ENCODE results near the gene SLC5A9. TPM values are rescaled to one million over a fixed set of nuclear protein-coding genes. Genes with fewer than 3 reads are reported as not detected.

SLC5A9 gene
- total RNA-seq, 2 donors from 2014 or later: not detected

DNA sequence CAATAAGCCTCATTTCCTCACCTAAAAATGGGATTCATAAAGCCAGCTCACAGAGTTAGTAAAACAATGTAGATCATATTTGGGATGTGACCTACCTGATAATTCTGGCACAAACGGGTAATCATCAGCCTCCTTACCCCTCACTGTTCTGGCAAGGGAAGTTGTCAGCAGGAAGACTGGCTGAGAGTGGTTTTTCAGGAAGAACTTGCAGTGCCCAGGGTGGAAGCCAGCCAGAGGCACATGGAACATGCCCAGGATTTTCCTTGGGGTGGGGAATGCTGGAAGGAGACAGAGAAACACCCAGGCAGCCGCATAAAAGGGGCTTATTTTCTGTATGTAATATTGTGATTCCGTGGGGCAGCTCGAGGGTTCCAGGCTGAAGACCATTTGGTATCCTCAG is 7.7 kb upstream of the SLC5A9 start:
- DNase-seq (ENCODE audit: low spot score) (no peak), ATAC-seq (ENCODE audit: insufficient number of reproducible peaks, low FRiP score, low read depth) (peak; percentile 86)
- no peak overlapping the region for H3K4me3 ChIP-seq
- H3K27me3 ChIP-seq (replicated peaks; ENCODE audit: insufficient read depth): no peaks in the 10 kb centered on the region
- H3K4me1 ChIP-seq (ENCODE audit: control insufficient read depth in 1 of 2, low read depth in 2 of 2): peaks cover 5 to 18% of the 10 kb centered on the region in 2 donors
- H3K9me3 ChIP-seq: no peaks in the 10 kb centered on the region
- H3K27ac ChIP-seq: peak overlapping the region; percentile 49 to 51
- no peaks in the 10 kb centered on the region for H3K36me3 ChIP-seq
- TF ChIP-seq, protein P1, sequence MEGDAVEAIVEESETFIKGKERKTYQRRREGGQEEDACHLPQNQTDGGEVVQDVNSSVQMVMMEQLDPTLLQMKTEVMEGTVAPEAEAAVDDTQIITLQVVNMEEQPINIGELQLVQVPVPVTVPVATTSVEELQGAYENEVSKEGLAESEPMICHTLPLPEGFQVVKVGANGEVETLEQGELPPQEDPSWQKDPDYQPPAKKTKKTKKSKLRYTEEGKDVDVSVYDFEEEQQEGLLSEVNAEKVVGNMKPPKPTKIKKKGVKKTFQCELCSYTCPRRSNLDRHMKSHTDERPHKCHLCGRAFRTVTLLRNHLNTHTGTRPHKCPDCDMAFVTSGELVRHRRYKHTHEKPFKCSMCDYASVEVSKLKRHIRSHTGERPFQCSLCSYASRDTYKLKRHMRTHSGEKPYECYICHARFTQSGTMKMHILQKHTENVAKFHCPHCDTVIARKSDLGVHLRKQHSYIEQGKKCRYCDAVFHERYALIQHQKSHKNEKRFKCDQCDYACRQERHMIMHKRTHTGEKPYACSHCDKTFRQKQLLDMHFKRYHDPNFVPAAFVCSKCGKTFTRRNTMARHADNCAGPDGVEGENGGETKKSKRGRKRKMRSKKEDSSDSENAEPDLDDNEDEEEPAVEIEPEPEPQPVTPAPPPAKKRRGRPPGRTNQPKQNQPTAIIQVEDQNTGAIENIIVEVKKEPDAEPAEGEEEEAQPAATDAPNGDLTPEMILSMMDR (IDR thresholded peaks at IDR 0.05): no peak

DNA sequence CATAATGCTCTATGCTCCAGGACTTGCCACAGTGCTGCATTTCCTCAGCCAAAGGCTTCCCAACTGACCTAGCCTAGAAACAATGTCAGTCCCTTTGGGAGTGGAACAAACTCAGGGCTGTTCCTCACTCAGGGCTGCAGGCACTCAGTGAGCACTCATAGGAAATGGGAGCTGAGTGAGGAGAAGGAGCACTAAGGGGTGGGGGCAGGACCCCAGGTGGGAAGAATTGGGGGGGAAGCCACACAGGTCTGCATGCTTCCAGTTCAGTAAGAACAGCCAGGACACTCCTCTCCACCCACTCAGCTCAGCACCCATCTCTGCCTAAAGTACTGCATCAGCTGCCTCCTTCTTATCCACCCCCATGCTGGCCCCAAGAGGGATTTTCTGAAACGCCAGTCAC is 7.3 kb upstream of the SLC5A9 start:
- Histone ChIP-seq H3K27me3 (replicated peaks; ENCODE audit: insufficient read depth) (no peaks in the 10 kb centered on the region), H3K27ac (peak overlapping the region; percentile 49 to 51), H3K36me3 (no peaks in the 10 kb centered on the region), H3K4me1 (ENCODE audit: control insufficient read depth in 1 of 2, low read depth in 2 of 2) (peaks cover 5 to 18% of the 10 kb centered on the region in 2 donors), H3K4me3 (no peak overlapping the region), H3K9me3 (no peaks in the 10 kb centered on the region)
- TF ChIP-seq, protein P1 (IDR thresholded peaks at IDR 0.05): no peak
- ATAC-seq (ENCODE audit: insufficient number of reproducible peaks, low FRiP score, low read depth): no peak
- no peak for DNase-seq (ENCODE audit: low spot score)

DNA sequence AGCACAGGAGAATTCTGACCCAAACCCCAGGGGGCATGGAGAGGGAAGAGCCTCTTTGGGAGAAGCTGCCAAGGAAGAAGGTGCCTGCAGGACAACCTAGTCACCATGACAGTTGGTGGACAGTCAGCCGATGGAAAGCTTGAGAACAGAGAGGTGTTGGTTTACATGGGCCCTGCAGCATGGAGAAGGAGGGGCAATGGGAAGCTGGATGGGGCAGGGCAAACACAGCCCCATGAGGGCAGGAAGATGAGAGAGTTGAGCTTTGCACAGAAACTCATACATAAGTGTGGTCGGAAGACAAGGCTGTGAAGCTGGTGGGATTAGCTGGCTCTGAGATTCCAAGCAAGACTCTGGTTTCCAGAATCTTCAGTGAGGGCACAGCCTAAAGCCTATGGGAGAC is 6.6 kb upstream of the SLC5A9 start:
- TF ChIP-seq, protein P1 (IDR thresholded peaks at IDR 0.05): no peak
- H3K27ac ChIP-seq: no peak overlapping the region
- no peak overlapping the region for H3K4me3 ChIP-seq
- peaks cover 5 to 18% of the 10 kb centered on the region in 2 donors for H3K4me1 ChIP-seq (ENCODE audit: control insufficient read depth in 1 of 2, low read depth in 2 of 2)
- ATAC-seq (ENCODE audit: insufficient number of reproducible peaks, low FRiP score, low read depth): no peak
- no peaks in the 10 kb centered on the region for H3K36me3 ChIP-seq
- no peaks in the 10 kb centered on the region for H3K27me3 ChIP-seq (replicated peaks; ENCODE audit: insufficient read depth)
- no peaks in the 10 kb centered on the region for H3K9me3 ChIP-seq
- DNase-seq (ENCODE audit: low spot score): no peak

DNA sequence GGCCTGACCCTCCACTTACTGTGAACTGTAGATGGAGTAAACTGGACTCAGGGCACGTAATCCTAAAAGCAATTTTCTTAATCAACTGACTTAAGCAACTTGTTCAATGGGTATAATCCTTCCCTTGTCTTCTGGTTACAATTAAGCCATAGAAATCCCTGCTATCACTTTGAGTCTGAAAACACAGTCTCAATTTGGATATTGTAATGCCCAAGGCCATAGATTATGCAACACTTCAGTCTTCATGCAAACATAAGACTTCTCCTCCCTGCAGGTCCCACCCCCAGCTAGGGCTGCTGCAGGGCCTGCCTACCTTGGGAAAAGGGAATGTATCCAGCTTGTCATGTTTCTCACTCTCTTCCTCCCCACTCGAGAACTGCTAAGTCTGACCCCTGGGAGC is 6.2 kb upstream of the SLC5A9 start:
- H3K4me3 ChIP-seq: no peak overlapping the region
- no peaks in the 10 kb centered on the region for H3K9me3 ChIP-seq
- ATAC-seq (ENCODE audit: insufficient number of reproducible peaks, low FRiP score, low read depth) (no peak), DNase-seq (ENCODE audit: low spot score) (no peak)
- H3K27ac ChIP-seq: no peak overlapping the region
- H3K4me1 ChIP-seq (ENCODE audit: control insufficient read depth in 1 of 2, low read depth in 2 of 2): peaks cover 5 to 18% of the 10 kb centered on the region in 2 donors
- TF ChIP-seq, protein P1 (IDR thresholded peaks at IDR 0.05): no peak
- no peaks in the 10 kb centered on the region for H3K27me3 ChIP-seq (replicated peaks; ENCODE audit: insufficient read depth)
- H3K36me3 ChIP-seq: no peaks in the 10 kb centered on the region

DNA sequence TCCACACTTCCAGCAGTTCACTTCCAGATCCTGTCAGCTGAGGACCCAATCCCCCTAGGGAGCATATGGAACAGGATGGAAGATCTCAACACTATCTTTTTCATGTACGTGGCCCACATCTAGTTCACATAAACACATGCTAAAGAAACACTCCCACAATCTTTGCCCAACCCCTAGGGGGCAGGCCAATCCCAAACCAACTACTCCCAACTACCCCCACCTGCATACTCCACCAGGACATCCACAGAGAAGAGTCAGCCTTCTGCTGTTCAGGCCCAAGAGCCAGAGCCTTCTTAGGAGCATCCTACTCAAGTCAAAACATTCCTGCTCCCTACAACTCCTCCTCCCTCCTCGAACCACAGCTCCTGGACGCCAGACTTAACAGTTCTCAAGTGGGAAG is 5.6 kb upstream of the SLC5A9 start:
- Histone ChIP-seq H3K9me3 (no peaks in the 10 kb centered on the region), H3K4me3 (no peak overlapping the region), H3K36me3 (no peaks in the 10 kb centered on the region), H3K27me3 (replicated peaks; ENCODE audit: insufficient read depth) (no peaks in the 10 kb centered on the region), H3K4me1 (ENCODE audit: control insufficient read depth in 1 of 2, low read depth in 2 of 2) (peaks cover 5 to 18% of the 10 kb centered on the region in 2 donors), H3K27ac (no peak overlapping the region)
- DNase-seq (ENCODE audit: low spot score): no peak
- TF ChIP-seq, protein P1 (IDR thresholded peaks at IDR 0.05): no peak
- ATAC-seq (ENCODE audit: insufficient number of reproducible peaks, low FRiP score, low read depth): no peak

Measured in thoracic aorta (tissue), 2 donors.